SK-N-SH (cell line): ENCODE measurements around the gene KRTAP4-3. TPM values are rescaled to one million over a fixed set of nuclear protein-coding genes. Genes with fewer than 3 reads are reported as not detected.
"Not testable (repeated sequence)": the region's sequence is repeated elsewhere in the genome, so short reads cannot be mapped to it uniquely, and the experiment has no call there.

Source experiments
- CTCF ChIA-PET: fragments of 300-600, 350-600 bp; formaldehyde crosslinking; extraction: SDS; loops from one replicate; lab custom pipeline; 2021; lab: Yijun Ruan, JAX
- POLR2A ChIA-PET: fragments of 350-600 bp; sonication (Branson Sonifier 250); formaldehyde crosslinking; extraction: SDS; loops from one replicate; lab custom pipeline; 2020; ENCODE audit warnings: antibody characterized with exemption, inconsistent platforms; lab: Yijun Ruan, JAX
- DNase-seq: peaks from one replicate; pipeline ENCODE4 v3.0.0; 2012
- H2AFZ ChIP-seq: fragments of 200-600 bp; sonication (generic); 2 replicates; pipeline ENCODE4 v1.8.1; 2016; ENCODE audit warnings: antibody characterized with exemption, mild to moderate bottlenecking, low read depth
- H3F3A ChIP-seq: fragments of 200-600 bp; sonication (generic); replicated peaks from 2 replicates; pipeline ENCODE3; 2016; ENCODE audit warnings: antibody characterized with exemption, mild to moderate bottlenecking; ENCODE audit not compliant: insufficient read depth
- H3K27ac ChIP-seq, 2 experiments: fragments of 200-500 bp in 1 of 2; fragments of 200-600 bp in 1 of 2; sonication (Bioruptor generic) in 1 of 2; sonication (generic), shearing (Covaris generic) in 1 of 2; 2 replicates each; pipeline versions ENCODE4 v1.5.1 to v1.6.1; 2014 to 2016; ENCODE audit warnings: low read depth in 2 of 2, inconsistent platforms in 1 of 2, low read length in 1 of 2, mild to moderate bottlenecking in 1 of 2, mixed read lengths in 1 of 2
- H3K27me3 ChIP-seq: fragments of 200-600 bp; sonication (generic), shearing (Covaris generic); 2 replicates; pipeline ENCODE4 v1.6.1; 2016; ENCODE audit warnings: mixed run types; ENCODE audit not compliant: insufficient read depth
- H3K36me3 ChIP-seq, 2 experiments: fragments of 200-500 bp in 1 of 2; fragments of 200-600 bp in 1 of 2; sonication (Bioruptor generic) in 1 of 2; sonication (generic) in 1 of 2; replicated peaks in 1 of 2; 2 replicates each; pipeline versions ENCODE3 to v1.5.1; 2014 to 2016; ENCODE audit warnings: low read length in 1 of 2, mild to moderate bottlenecking in 1 of 2; ENCODE audit not compliant: insufficient read depth in 2 of 2, control insufficient read depth in 1 of 2
- H3K4me1 ChIP-seq, 2 experiments: fragments of 200-500 bp in 1 of 2; fragments of 200-600 bp in 1 of 2; sonication (Bioruptor generic) in 1 of 2; sonication (generic), shearing (Covaris generic) in 1 of 2; 2 replicates each; pipeline versions ENCODE4 v1.5.1 to v1.6.1; 2014 to 2016; ENCODE audit warnings: low read depth in 1 of 2, low read length in 1 of 2, mixed run types in 1 of 2; ENCODE audit not compliant: insufficient read depth in 2 of 2, control insufficient read depth in 1 of 2
- H3K4me2 ChIP-seq: fragments of 200-600 bp; sonication (generic), shearing (Covaris generic); 2 replicates; pipeline ENCODE4 v1.6.1; 2017; ENCODE audit warnings: mixed run types
- H3K4me3 ChIP-seq, 2 experiments: fragments of 200-500 bp in 1 of 2; fragments of 200-600 bp in 1 of 2; sonication (Bioruptor generic) in 1 of 2; sonication (generic), shearing (Covaris generic) in 1 of 2; 2 replicates each; pipeline versions ENCODE4 v1.5.1 to v1.8.1; 2014 to 2016; ENCODE audit warnings: low read depth in 2 of 2, inconsistent platforms in 1 of 2, low read length in 1 of 2, mild to moderate bottlenecking in 1 of 2, mixed read lengths in 1 of 2, moderate library complexity in 1 of 2
- H3K79me2 ChIP-seq: fragments of 200-600 bp; sonication (generic); 2 replicates; pipeline ENCODE4 v1.8.1; 2017; ENCODE audit warnings: mild to moderate bottlenecking; ENCODE audit not compliant: insufficient read depth
- H3K9ac ChIP-seq: fragments of 200-600 bp; sonication (generic); 2 replicates; pipeline ENCODE4 v1.6.1; 2017; ENCODE audit warnings: mixed run types
- H3K9me2 ChIP-seq: fragments of 200-600 bp; sonication (generic); 2 replicates; pipeline ENCODE4 v1.6.1; 2017; ENCODE audit warnings: mixed run types
- H3K9me3 ChIP-seq: fragments of 200-600 bp; sonication (generic); 2 replicates; pipeline ENCODE4 v1.6.1; 2017; ENCODE audit warnings: mixed run types, mild to moderate bottlenecking, moderate library complexity
- H4K20me1 ChIP-seq: fragments of 200-600 bp; sonication (generic); 2 replicates; pipeline ENCODE4 v1.6.1; 2017; ENCODE audit warnings: mild to moderate bottlenecking, mixed run types; ENCODE audit not compliant: insufficient read depth
- CHD2 ChIP-seq: fragments of 150-350 bp; IDR thresholded peaks from 2 replicates; pipeline ENCODE4 v1.6.1; 2018; ENCODE audit warnings: low read length; ENCODE audit not compliant: partially characterized antibody
- EP300 ChIP-seq, 2 experiments: IDR thresholded peaks; 2 replicates each; pipeline versions ENCODE4 v1.4.0 to v1.6.1; 2012; ENCODE audit warnings: borderline replicate concordance in 1 of 2, low read depth in 1 of 2, low read length in 1 of 2
- MAX ChIP-seq: IDR thresholded peaks from 2 replicates; pipeline ENCODE4 v1.4.0; 2012; ENCODE audit warnings: low read depth
- PBX3 ChIP-seq: IDR thresholded peaks from 2 replicates; pipeline ENCODE4; 2012
- POLR2AphosphoS5 ChIP-seq: IDR thresholded peaks from 2 replicates; pipeline ENCODE4 v1.6.1; 2012; ENCODE audit warnings: low read depth, low read length
- RCOR1 ChIP-seq: fragments of 150-350 bp; IDR thresholded peaks from 2 replicates; pipeline ENCODE4 v1.6.1; 2017; ENCODE audit warnings: antibody characterized with exemption, low read length
- RFX5 ChIP-seq: IDR thresholded peaks from 2 replicates; pipeline ENCODE4 v1.6.1; 2012; ENCODE audit warnings: mild to moderate bottlenecking, improper control_type of control experiment, low read length
- SMC3 ChIP-seq: IDR thresholded peaks from 2 replicates; pipeline ENCODE4 v1.6.1; 2012; ENCODE audit warnings: low read depth, low read length, improper control_type of control experiment
- WGBS: methylation state at CpG from one replicate; pipeline ENCODE4 v1.1.6; 2017; ENCODE audit warnings: low lambda C conversion rate; 5-methylcytosine and 5-hydroxymethylcytosine counted together
- polyA plus RNA-seq, 3 experiments: library from polyadenylated mRNA; depleted of rRNA; stranded (reverse); fragments of >200 nt; gene quantifications; 2 replicates each; pipeline ENCODE4 v1.2.3, GENCODE V29; 2012
- TF ChIP-seq, protein P1 (sequence below): fragments of 150-350 bp; IDR thresholded peaks from 2 replicates; pipeline ENCODE4 v1.6.1; 2016; ENCODE audit warnings: mild to moderate bottlenecking, low read depth, low read length

Gene KRTAP4-3
- polyA plus RNA-seq, 1 of the 3 experiments (the other 2 are of a cell fraction), result not detected

DNA sequence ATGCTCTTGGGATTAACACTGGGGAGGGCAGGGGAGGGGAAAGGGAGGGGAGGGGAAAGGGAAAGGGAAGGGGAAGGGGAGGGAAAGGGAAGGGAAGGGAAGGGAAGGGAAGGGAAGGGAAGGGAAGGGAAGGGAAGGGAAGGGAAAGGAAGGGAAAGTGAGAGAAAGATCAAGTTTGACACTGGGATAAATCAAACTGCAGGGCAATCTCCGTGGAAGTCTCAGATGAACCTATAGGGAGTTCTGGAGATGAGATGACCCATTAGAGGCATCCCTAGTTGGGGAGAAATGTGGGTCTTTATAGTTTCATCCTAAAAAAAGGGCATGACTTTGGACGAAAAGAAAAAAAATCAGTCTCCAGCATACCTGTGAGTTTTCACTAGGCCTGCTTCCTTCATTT is 46.3 kb downstream of the KRTAP4-3 start:
- Histone ChIP-seq H2AFZ (no peak overlapping the region), H3F3A (no peaks in the 10 kb centered on the region), H3K79me2 (no peaks in the 10 kb centered on the region), H4K20me1 (no peaks in the 10 kb centered on the region), H3K27ac (no peak overlapping the region), H3K9me3 (no peaks in the 10 kb centered on the region), H3K9me2 (no peaks in the 10 kb centered on the region), H3K27me3 (no peaks in the 10 kb centered on the region), H3K4me2 (no peak overlapping the region), H3K9ac (no peak overlapping the region), H3K36me3 (no peaks in the 10 kb centered on the region), H3K4me3 (no peak overlapping the region), H3K4me1 (peaks cover 0 to 9% of the 10 kb centered on the region in 2 experiments; a peak in 1 of 4 replicates)
- ChIA-PET CTCF (no interaction called here), POLR2A (no interaction called here)
- no peak for DNase-seq
- TF ChIP-seq SMC3, result no peak
- TF ChIP-seq RCOR1, result no peak
- TF ChIP-seq PBX3, result no peak
- TF ChIP-seq MAX, result no peak
- TF ChIP-seq RFX5, result no peak
- no peak for TF ChIP-seq EP300 (IDR thresholded peaks at IDR 0.05; ENCODE audit: borderline replicate concordance in 1 of 2, low read depth in 1 of 2, low read length in 1 of 2)
- TF ChIP-seq, protein P1, sequence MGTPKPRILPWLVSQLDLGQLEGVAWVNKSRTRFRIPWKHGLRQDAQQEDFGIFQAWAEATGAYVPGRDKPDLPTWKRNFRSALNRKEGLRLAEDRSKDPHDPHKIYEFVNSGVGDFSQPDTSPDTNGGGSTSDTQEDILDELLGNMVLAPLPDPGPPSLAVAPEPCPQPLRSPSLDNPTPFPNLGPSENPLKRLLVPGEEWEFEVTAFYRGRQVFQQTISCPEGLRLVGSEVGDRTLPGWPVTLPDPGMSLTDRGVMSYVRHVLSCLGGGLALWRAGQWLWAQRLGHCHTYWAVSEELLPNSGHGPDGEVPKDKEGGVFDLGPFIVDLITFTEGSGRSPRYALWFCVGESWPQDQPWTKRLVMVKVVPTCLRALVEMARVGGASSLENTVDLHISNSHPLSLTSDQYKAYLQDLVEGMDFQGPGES, result no peak
- no peak for TF ChIP-seq POLR2AphosphoS5
- no peak for TF ChIP-seq CHD2
- WGBS, result 10% methylated on average over 2 of the region's 2 CpGs

DNA sequence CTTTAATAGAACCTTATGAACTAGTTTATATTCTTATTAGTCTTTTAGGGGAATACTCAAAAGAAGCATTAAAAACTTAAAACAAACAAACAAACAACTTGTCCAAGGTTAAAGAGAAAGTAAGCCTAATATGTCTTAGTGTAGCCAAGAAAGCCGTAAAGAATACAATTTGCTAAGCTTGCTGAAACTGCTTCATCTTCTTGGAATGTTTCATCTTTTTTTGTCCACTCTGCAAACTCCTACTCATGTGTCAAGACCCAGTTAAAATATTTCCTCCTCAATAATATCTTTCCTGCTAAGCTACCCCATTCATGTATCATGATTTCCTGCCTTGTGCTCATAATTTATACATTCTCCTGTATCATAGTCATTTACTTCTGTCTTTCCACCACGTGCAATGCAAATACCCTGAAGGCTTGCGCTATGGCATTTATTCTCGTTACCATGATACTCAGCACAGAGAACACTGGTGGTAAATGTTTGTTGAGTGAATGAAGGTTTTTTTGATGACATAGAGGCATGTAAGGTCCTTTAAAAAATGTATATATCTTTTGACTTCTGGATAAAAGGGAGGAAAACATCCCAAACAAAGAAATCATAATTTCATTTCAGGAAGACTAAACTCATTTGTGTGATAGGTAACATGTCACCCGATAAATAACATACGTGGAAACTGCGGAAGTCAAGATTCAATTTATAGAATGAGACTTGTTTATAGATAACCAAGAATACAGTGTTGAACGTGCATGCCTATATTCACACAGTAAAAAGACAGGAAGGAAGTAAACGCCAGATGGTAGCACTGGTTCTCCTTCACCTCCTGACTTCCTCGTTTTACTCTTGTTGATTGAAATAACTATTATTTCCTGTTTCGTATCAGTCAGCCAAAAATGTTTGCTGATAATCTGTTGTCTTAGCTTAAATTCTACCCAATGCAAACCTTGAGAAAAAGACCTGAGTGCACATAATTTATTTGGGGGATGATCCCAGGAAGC is 48.0 kb downstream of the KRTAP4-3 start:
- POLR2A ChIA-PET, result not testable (repeated sequence)
- 17% methylated on average over 11 of the region's 11 CpGs for WGBS

More for the DNA sequence above, 48.0 kb downstream of the KRTAP4-3 start:
- H3F3A ChIP-seq, DNase-seq, H3K9me2 ChIP-seq, H3K27me3 ChIP-seq, H3K4me2 ChIP-seq, H3K9me3 ChIP-seq, H3K27ac ChIP-seq, H3K4me1 ChIP-seq, H2AFZ ChIP-seq, CTCF ChIA-PET, H3K9ac ChIP-seq, H3K4me3 ChIP-seq, H3K79me2 ChIP-seq, H4K20me1 ChIP-seq, H3K36me3 ChIP-seq: not testable (repeated sequence)
